GM12878 (cell line): ENCODE data around the gene FAM200B. TPM values are rescaled to one million over a fixed set of nuclear protein-coding genes. Genes with fewer than 3 reads are reported as not detected.
A peak's percentile ranks its signal among the peaks of the same experiment; 100 is the strongest.

Experiments used
- ASH2L ChIP-seq: fragments of 300-600, 200-600 bp; sonication (generic); IDR thresholded peaks from 2 replicates; pipeline ENCODE4 v1.6.1; 2017; ENCODE audit warnings: low read depth, mild to moderate bottlenecking, borderline replicate concordance
- ATF7 ChIP-seq: fragments of 450-650 bp; IDR thresholded peaks from 2 replicates; pipeline ENCODE4 v1.6.1; 2016; ENCODE audit warnings: low read depth, mild to moderate bottlenecking
- BCL3 ChIP-seq: IDR thresholded peaks from 2 replicates; pipeline ENCODE4 v1.6.1; 2011; ENCODE audit warnings: borderline replicate concordance, low read depth, mild to moderate bottlenecking, moderate library complexity, low read length; ENCODE audit not compliant: insufficient read depth, poor library complexity, severe bottlenecking
- BHLHE40 ChIP-seq, 2 experiments: fragments of 450-650 bp in 1 of 2; IDR thresholded peaks; 2 replicates each; pipeline ENCODE4 v1.6.1; 2011 to 2017; ENCODE audit warnings: low read depth in 2 of 2, borderline replicate concordance in 1 of 2, improper control_type of control experiment in 1 of 2, low read length in 1 of 2, mild to moderate bottlenecking in 1 of 2
- BMI1 ChIP-seq: fragments of 450-650 bp; IDR thresholded peaks from 2 replicates; pipeline ENCODE4 v1.6.1; 2016; ENCODE audit warnings: mild to moderate bottlenecking, moderate library complexity, borderline replicate concordance
- DPF2 ChIP-seq: fragments of 450-650 bp; IDR thresholded peaks from 2 replicates; pipeline ENCODE4 v1.6.1; 2017; ENCODE audit warnings: mild to moderate bottlenecking
- EED ChIP-seq: sonication (generic); IDR thresholded peaks from 2 replicates; pipeline ENCODE4 v1.6.1; 2016; ENCODE audit warnings: antibody characterized with exemption, low read depth
- EGR1 ChIP-seq, 2 experiments: IDR thresholded peaks; 1 replicate in 1 of 2; 2 replicates in 1 of 2; pipeline ENCODE4 v1.6.1; 2011 to 2012; ENCODE audit warnings: low read depth in 2 of 2, low read length in 2 of 2, borderline replicate concordance in 1 of 2, mild to moderate bottlenecking in 1 of 2, moderate library complexity in 1 of 2
- ELK1 ChIP-seq: IDR thresholded peaks from 2 replicates; pipeline ENCODE4 v1.6.1; 2012; ENCODE audit warnings: low read depth, low read length, improper control_type of control experiment
- JUNB ChIP-seq: IDR thresholded peaks from 2 replicates; pipeline ENCODE4 v1.6.1; 2016; ENCODE audit warnings: antibody characterized with exemption, mild to moderate bottlenecking
- JUND ChIP-seq: IDR thresholded peaks from 2 replicates; pipeline ENCODE4 v1.6.1; 2012; ENCODE audit warnings: low read depth, mild to moderate bottlenecking, low read length, improper control_type of control experiment, moderate library complexity
- MEF2A ChIP-seq: IDR thresholded peaks from 2 replicates; pipeline ENCODE4 v1.6.1; 2011; ENCODE audit warnings: low read depth, mild to moderate bottlenecking, low read length, moderate library complexity; ENCODE audit not compliant: insufficient read depth
- MYC ChIP-seq: IDR thresholded peaks from 2 replicates; pipeline ENCODE4 v1.6.1; 2011; ENCODE audit warnings: mild to moderate bottlenecking, low read length, moderate library complexity, inconsistent platforms; ENCODE audit not compliant: insufficient read depth, insufficient replicate concordance, insufficient read length, severe bottlenecking
- NFXL1 ChIP-seq: fragments of 450-650 bp; IDR thresholded peaks from 2 replicates; pipeline ENCODE4 v1.6.1; 2017; ENCODE audit warnings: antibody characterized with exemption, mild to moderate bottlenecking, borderline replicate concordance
- NRF1 ChIP-seq: conservative IDR thresholded peaks from 2 replicates; pipeline ENCODE4 v1.6.1; 2011; ENCODE audit warnings: mild to moderate bottlenecking, low read depth, low read length, improper control_type of control experiment
- PRDM15 ChIP-seq: fragments of 450-650 bp; formaldehyde crosslinking; IDR thresholded peaks from 2 replicates; pipeline ENCODE4 v1.4.0; 2020; ENCODE audit warnings: mild to moderate bottlenecking, moderate library complexity
- RCOR1 ChIP-seq: conservative IDR thresholded peaks from 2 replicates; pipeline ENCODE4 v1.6.1; 2012; ENCODE audit warnings: low read depth, low read length, improper control_type of control experiment
- SMAD1 ChIP-seq: fragments of 450-650 bp; IDR thresholded peaks from 2 replicates; pipeline ENCODE4 v1.6.1; 2018; ENCODE audit warnings: mild to moderate bottlenecking, low read depth; ENCODE audit not compliant: partially characterized antibody
- SMAD5 ChIP-seq: IDR thresholded peaks from 2 replicates; pipeline ENCODE4 v1.6.1; 2016; ENCODE audit warnings: antibody characterized with exemption, low read depth
- SMC3 ChIP-seq: IDR thresholded peaks from 2 replicates; pipeline ENCODE4 v1.6.1; 2011; ENCODE audit warnings: low read length, improper control_type of control experiment, borderline replicate concordance
- SREBF2 ChIP-seq: IDR thresholded peaks from 2 replicates; pipeline ENCODE4 v1.6.1; 2012; ENCODE audit warnings: mild to moderate bottlenecking, low read length
- STAT1 ChIP-seq: fragments of 450-650 bp; conservative IDR thresholded peaks from 2 replicates; pipeline ENCODE4 v1.6.1; 2014; ENCODE audit warnings: antibody characterized with exemption, mild to moderate bottlenecking
- STAT3 ChIP-seq: IDR thresholded peaks from 2 replicates; pipeline ENCODE4 v1.6.1; 2011; ENCODE audit warnings: low read depth, low read length, improper control_type of control experiment
- ZNF24 ChIP-seq: fragments of 450-650 bp; IDR thresholded peaks from 2 replicates; pipeline ENCODE4 v1.6.1; 2017; ENCODE audit warnings: antibody characterized with exemption, mild to moderate bottlenecking
- polyA plus RNA-seq, 11 experiments: library from polyadenylated mRNA; depleted of rRNA in 4 of 11; unstranded in 6 of 11; stranded (reverse) in 5 of 11; fragments of >200 nt; fragmentation: Nextera tagmentation in 4 of 11; fragmentation: Illumina TruSeq in 1 of 11; extraction: Ambion mirVana in 4 of 11; extraction: Trizol in 1 of 11; gene quantifications; 1 replicate in 1 of 11; 2 replicates in 10 of 11; pipeline versions ENCODE4 v1.2.1 to v1.2.3, GENCODE V29; 2011 to 2016; ENCODE audit warnings: inconsistent platforms in 2 of 11, missing spikeins in 2 of 11, low read depth in 1 of 11
- total RNA-seq, 4 experiments: library from RNA; depleted of rRNA in 3 of 4; stranded (reverse); fragments of >200 nt in 3 of 4; fragmentation: Illumina TruSeq in 1 of 4; extraction: Trizol in 1 of 4; gene quantifications; 2 replicates each; pipeline versions ENCODE4 v1.2.1 to v1.2.3, GENCODE V29; 2013 to 2021

Gene FAM200B
- total and polyA plus RNA-seq, 10 of the 15 experiments (the other 5 are each of a cell fraction or from before 2014, with no cell fraction given), result 13.8 to 48.5 (median 25.5) TPM

GRCh38 chr4:15681372-15682241, at the start of gene FAM200B (continued):
- TF ChIP-seq JUND (no peak), ZNF24 (no peak), BHLHE40 (IDR thresholded peaks at IDR 0.05; ENCODE audit: borderline replicate concordance in 1 of 2, low read depth in 2 of 2, low read length in 1 of 2) (peak; percentile 4 to 35; a peak in 1 of 4 replicates), MYC (no peak), MEF2A (0 out of 2 replicates have a peak, but pooled peaks have one; percentile 41), ELK1 (peak; percentile 54; the same call in 1 of the 2 replicates), PRDM15 (CRISPR knock-in tag) (no peak), SREBF2 (no peak), BCL3 (no peak), NFXL1 (no peak), ASH2L (0 out of 2 replicates have a peak, but pooled peaks have one; percentile 53), SMAD5 (peak; percentile 44; the same call in 1 of the 2 replicates), NRF1 (peak; percentile 86), JUNB (no peak), EED (peak; percentile 90), STAT1 (peak; percentile 74; the same call in 1 of the 2 replicates), RCOR1 (peak; percentile 100), EGR1 (IDR thresholded peaks at IDR 0.05; ENCODE audit: borderline replicate concordance in 1 of 2, low read depth in 2 of 2, low read length in 2 of 2) (peak in 1 of 2 experiments; percentile 49; a peak in 1 of 3 replicates), SMAD1 (no peak), SMC3 (no peak), STAT3 (no peak), DPF2 (no peak; the same call in 1 of the 2 replicates), ATF7 (no peak), BMI1 (no peak)
